AG09309 (cell line): ENCODE results near the gene RAP2A.
A peak's percentile ranks its signal among the peaks of the same experiment; 100 is the strongest.

Experiments
- DNase-seq: peaks from one replicate; pipeline ENCODE4 v3.0.0-alpha.2; 2010; ENCODE audit warnings: low read depth
- H3K4me3 ChIP-seq: 2 replicates; pipeline ENCODE4 v1.5.1; 2011; ENCODE audit warnings: mild to moderate bottlenecking, low read depth, low read length, moderate library complexity; ENCODE audit not compliant: control insufficient read depth
- TF ChIP-seq, protein P1 (sequence below): IDR thresholded peaks from 2 replicates; pipeline ENCODE4 v1.5.1; 2011; ENCODE audit warnings: mild to moderate bottlenecking, low read depth, low read length, inconsistent platforms; ENCODE audit not compliant: insufficient read depth, control insufficient read depth; ENCODE audit errors: missing control alignments

RAP2A gene

DNA sequence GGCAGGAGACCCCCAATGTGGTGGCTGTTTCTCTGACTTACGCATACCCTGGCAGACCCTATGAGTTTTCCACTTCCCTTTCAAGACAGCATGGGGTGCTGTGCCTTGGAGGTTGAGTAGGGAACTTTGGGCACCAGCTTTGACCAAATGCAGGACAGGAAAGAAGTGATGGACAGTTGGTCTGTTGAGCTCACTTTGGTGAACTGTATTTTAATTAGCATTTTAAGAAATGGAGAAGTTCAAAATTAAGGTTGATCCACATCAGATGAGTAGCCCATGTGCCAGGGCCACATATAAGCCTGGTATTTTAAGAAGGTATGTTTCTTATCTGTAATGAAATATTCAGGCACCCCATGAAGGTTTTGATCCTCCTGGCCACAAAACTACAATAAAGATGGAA is 46.1 kb upstream of the RAP2A start:
- TF ChIP-seq, protein P1, sequence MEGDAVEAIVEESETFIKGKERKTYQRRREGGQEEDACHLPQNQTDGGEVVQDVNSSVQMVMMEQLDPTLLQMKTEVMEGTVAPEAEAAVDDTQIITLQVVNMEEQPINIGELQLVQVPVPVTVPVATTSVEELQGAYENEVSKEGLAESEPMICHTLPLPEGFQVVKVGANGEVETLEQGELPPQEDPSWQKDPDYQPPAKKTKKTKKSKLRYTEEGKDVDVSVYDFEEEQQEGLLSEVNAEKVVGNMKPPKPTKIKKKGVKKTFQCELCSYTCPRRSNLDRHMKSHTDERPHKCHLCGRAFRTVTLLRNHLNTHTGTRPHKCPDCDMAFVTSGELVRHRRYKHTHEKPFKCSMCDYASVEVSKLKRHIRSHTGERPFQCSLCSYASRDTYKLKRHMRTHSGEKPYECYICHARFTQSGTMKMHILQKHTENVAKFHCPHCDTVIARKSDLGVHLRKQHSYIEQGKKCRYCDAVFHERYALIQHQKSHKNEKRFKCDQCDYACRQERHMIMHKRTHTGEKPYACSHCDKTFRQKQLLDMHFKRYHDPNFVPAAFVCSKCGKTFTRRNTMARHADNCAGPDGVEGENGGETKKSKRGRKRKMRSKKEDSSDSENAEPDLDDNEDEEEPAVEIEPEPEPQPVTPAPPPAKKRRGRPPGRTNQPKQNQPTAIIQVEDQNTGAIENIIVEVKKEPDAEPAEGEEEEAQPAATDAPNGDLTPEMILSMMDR, result no peak
- DNase-seq, result no peak
- H3K4me3 ChIP-seq, result no peak overlapping the region

- H3K4me3 ChIP-seq, result no peak overlapping the region
- TF ChIP-seq, protein P1, result no peak
- no peak for DNase-seq
These were observed 45.6 kb upstream of the RAP2A start for GRCh38 chr13:97388373-97388772.

GRCh38 chr13:97390941-97391600 is 42.9 kb upstream of the RAP2A start:
- DNase-seq, result no peak
- TF ChIP-seq, protein P1, result no peak
- no peak overlapping the region for H3K4me3 ChIP-seq

DNA sequence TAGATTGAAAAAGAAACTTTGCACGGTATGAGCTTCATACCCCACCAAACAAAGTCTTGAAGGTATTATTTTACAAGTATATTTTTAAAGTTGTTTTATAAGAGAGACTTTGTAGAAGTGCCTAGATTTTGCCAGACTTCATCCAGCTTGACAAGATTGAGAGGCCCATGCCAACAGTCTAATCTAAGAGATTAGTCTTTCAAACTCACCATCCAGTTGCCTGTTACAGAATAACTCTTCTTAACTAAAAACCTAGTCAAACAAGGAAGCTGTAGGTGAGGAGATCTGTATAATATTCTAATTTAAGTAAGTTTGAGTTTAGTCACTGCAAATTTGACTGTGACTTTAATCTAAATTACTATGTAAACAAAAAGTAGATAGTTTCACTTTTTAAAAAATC is 41.9 kb upstream of the RAP2A start:
- no peak for DNase-seq
- no peak overlapping the region for H3K4me3 ChIP-seq
- TF ChIP-seq, protein P1, result no peak

- no peak overlapping the region for H3K4me3 ChIP-seq
- no peak for DNase-seq
- TF ChIP-seq, protein P1, result no peak
These were observed 39.4 kb upstream of the RAP2A start for GRCh38 chr13:97394542-97394941.

- TF ChIP-seq, protein P1, result no peak
- no peak overlapping the region for H3K4me3 ChIP-seq
- peak; percentile 3 for DNase-seq
These were observed 38.4 kb upstream of the RAP2A start for GRCh38 chr13:97395447-97396136.
